KOPT-K1 (cell line): ENCODE measurements around the gene IYD.
"Not testable (repeated sequence)": the region's sequence is repeated elsewhere in the genome, so short reads cannot be mapped to it uniquely, and the experiment has no call there.

ENCODE experiments used
- H3K27ac ChIP-seq: fragments of 200-600 bp; sonication (generic); 2 replicates; pipeline ENCODE4 v1.5.1; 2016; ENCODE audit warnings: antibody characterized with exemption, mild to moderate bottlenecking, low read depth, low read length; ENCODE audit not compliant: poor library complexity, severe bottlenecking
- H3K36me3 ChIP-seq: fragments of 200-600 bp; sonication (generic); 2 replicates; pipeline ENCODE4 v1.5.1; 2017; ENCODE audit warnings: antibody characterized with exemption, mild to moderate bottlenecking, low read length, moderate library complexity; ENCODE audit not compliant: insufficient read depth
- H3K9me3 ChIP-seq: fragments of 200-600 bp; sonication (generic); 2 replicates; pipeline ENCODE4 v1.5.1; 2017; ENCODE audit warnings: antibody characterized with exemption, low read length, mild to moderate bottlenecking; ENCODE audit not compliant: insufficient read depth, poor library complexity, severe bottlenecking

The IYD gene

DNA sequence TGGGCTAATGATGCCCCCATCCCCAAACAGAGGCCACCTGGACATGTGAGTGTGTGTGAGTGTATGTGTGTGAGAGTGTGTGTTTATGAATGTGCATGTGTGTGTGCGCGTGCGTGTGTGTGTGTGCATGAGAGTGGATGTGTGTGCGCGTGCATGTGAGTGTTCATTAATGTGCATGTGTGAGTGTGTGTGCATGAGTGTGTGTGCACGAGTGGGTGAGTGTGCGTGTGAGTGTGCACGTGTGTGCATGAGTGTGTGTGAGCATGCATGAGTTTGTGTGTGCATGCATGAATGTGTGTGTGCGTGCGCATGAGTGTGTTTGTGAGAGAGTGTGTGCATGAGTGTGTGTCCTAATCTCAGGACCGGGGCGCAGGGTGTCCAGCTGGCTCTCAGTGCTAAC is 1.3 kb downstream of the IYD start:
- Histone ChIP-seq H3K36me3 (no peaks in the 10 kb centered on the region), H3K27ac (no peak overlapping the region), H3K9me3 (no peaks in the 10 kb centered on the region)

DNA sequence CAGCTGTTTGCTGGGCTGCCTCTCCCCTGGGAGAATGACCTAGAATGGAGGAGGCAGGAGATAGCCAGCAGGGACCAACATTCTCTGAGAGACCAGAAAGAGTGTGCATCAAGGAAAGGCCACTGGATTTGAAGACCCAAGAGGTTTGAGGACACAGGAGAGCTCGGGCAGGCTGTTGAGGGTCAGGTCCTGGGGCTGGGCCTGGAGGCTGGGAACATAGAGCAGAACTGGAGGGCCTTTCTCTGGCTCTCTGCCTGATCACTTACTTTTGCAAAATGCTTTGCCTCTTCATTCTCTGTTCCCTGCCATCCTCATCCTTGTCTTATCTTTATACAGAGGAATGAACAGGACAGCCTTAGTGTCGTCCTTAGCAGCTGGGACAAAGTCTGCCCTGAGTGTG is 2.5 kb downstream of the IYD start:
- no peak overlapping the region for H3K27ac ChIP-seq
- no peaks in the 10 kb centered on the region for H3K36me3 ChIP-seq
- H3K9me3 ChIP-seq: no peaks in the 10 kb centered on the region

DNA sequence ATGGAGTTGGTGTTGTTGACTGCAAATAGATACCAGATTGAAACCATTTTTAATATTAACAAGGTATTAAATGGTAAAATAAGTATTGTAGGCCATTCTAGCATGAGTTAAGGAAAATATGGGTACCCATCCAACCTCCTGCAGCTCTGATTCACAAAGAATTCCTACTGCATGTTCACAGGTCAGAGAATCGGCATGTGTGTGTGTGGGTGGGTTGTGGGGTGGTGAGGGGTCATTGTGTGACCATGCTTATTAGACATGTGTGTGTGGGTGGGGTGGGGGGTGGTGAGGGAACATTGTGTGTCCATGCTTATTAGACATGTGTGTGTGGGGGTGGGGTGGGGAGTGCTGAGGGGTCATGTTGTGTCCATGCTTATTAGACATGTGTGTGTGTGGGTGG is 3.2 kb downstream of the IYD start:
- no peaks in the 10 kb centered on the region for H3K36me3 ChIP-seq
- no peaks in the 10 kb centered on the region for H3K9me3 ChIP-seq
- no peak overlapping the region for H3K27ac ChIP-seq

DNA sequence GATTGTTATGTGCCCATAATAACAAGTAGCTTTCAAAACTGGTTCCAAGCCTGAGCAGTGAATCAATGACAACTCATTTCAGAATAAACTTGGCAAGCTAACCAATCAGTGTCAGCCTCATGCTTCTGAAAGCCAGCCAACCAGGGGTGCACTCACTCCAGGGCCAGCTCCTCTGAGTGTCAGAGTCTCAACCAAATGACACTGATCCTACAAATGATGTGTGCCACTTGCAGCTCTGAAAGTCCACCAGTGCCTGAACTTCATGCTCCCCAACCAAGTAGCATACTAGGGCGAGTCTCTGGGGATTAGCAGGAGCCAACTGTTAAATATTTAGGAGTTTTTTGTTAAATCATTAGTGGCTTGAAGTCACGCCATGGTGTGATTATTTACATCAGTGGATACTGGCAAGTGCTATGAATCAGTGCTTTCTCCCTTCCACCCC is 4.5 kb downstream of the IYD start:
- Histone ChIP-seq H3K9me3 (no peaks in the 10 kb centered on the region), H3K36me3 (no peaks in the 10 kb centered on the region), H3K27ac (no peak overlapping the region)

DNA sequence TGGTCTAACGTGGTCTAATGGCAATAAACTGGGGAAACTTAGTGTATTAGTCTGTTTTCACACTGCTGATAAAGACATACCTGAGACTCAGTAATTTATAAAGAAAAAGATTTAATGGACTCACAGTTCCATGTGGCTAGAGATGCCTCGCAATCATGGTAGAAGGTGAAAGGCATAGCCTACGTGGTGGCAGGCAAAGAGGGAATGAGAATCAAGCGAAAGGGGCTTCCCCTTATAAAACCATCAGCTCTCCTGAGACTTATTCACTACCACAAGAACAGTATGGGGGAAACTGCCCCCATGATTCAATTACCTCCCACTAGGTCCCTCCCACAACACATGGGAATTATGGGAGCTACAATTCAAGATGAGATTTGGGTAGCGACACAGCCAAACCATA is 5.5 kb downstream of the IYD start:
- not testable (repeated sequence) for H3K36me3 ChIP-seq, H3K27ac ChIP-seq, H3K9me3 ChIP-seq

DNA sequence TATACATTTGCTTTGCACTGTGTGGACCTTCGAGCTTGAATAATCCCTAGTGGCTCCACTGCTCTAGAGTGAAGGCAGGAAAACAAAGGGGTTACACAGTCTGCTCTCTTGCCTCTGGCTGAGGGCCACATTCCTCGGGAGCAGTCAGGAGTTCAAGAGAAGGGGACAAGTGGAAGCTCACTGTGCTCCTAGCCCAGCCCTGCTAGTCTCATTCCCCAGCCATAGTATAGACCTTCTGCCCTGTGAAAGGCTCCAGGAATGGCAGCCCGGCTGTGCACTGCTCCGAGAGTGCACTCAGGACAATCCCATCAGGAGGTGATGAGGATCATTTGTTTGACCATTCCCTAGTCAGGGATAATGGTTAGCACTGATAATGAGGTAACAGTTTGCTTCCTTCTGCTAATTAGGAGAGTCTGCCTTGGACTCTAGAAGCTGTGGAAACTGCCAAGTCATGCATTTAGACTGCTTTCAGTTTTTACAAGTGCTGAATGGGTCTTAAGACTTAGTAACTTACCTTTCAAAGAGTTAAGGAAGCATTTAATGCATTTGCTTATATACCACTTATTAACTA is 8.5 kb downstream of the IYD start:
- H3K9me3 ChIP-seq: no peaks in the 10 kb centered on the region
- H3K36me3 ChIP-seq: no peaks in the 10 kb centered on the region
- H3K27ac ChIP-seq: no peak overlapping the region

DNA sequence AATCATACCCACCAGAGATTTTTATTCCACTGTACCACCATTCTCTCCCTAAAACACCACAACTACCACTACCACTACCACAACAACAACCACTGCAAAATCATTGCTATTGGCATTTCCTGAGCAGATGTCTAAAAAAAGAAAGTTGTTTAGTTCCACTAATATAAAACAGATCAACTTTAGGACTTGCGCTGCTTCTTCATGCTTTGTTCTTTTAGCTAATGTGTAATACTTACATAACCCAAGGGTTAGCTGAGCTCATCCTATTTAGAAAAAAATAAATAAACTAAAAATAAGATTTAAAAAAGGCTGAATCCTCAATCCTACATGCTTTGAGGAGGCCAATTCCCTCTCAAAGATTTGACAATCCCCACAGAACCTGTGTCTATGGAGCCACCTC is 11.4 kb downstream of the IYD start:
- no peaks in the 10 kb centered on the region for H3K9me3 ChIP-seq
- no peak overlapping the region for H3K27ac ChIP-seq
- H3K36me3 ChIP-seq: no peaks in the 10 kb centered on the region

DNA sequence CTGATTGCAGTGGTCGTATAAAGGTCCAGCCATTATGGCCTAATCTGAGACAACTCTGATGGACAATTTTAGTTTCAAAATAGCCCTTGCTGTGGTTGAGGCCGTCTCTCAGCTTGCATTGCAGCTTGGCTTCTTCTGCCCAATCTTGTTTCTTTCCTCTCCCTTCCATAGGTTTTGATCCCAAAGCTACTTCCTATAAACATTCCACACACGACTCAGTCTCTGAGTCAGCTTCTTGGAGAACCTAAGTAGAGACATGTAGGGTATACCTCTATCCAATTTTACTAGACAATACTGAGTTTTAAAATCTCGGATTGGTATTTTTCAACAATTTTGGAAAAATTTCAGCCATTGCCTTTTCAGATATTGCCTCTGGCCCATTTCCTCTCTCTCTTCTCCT is 13.4 kb downstream of the IYD start:
- no peak overlapping the region for H3K27ac ChIP-seq
- no peaks in the 10 kb centered on the region for H3K9me3 ChIP-seq
- H3K36me3 ChIP-seq: no peaks in the 10 kb centered on the region

DNA sequence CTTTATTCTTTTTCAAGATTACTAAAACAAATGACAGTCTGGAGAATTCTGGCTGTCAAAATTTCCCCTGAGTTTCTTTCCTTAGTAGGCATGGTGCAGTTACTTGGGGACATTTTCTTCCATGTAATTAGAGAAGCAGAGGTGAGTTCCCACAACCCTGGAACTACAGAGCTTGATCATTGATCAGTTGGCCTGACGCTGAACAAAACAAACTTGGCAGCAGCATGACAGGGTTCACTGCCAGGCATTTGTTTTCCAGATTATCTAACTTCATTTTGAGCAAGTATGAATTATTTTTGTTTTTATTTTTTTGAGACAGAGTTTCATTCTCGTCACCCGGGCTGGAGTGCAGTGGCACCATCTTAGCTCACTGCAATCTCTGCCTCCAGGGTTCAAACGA is 22.6 kb downstream of the IYD start:
- Histone ChIP-seq H3K36me3 (no peaks in the 10 kb centered on the region), H3K9me3 (no peaks in the 10 kb centered on the region)

DNA sequence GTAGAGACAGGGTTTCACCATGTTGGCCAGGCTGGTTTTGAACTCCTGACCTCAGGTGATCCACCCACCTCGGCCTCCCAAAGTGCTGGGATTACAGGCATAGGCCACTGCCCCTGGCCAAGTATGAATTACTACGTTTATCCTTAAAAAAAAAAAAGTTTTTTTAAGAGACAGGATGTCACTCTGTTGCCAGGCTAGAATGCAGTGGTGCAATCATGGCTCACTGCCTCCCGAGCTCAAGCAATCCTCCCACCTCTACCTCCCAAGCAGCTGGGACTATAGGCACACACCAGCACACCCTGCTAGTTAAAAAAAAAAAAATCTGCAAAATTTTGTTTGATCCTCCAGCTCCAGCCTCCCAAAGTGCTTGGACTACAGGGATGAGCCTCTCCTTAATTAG is 23.1 kb downstream of the IYD start:
- Histone ChIP-seq H3K27ac (no peak overlapping the region), H3K9me3 (no peaks in the 10 kb centered on the region), H3K36me3 (no peaks in the 10 kb centered on the region)

More for the DNA sequence above, 22.6 kb downstream of the IYD start:
- no peak overlapping the region for H3K27ac ChIP-seq

DNA sequence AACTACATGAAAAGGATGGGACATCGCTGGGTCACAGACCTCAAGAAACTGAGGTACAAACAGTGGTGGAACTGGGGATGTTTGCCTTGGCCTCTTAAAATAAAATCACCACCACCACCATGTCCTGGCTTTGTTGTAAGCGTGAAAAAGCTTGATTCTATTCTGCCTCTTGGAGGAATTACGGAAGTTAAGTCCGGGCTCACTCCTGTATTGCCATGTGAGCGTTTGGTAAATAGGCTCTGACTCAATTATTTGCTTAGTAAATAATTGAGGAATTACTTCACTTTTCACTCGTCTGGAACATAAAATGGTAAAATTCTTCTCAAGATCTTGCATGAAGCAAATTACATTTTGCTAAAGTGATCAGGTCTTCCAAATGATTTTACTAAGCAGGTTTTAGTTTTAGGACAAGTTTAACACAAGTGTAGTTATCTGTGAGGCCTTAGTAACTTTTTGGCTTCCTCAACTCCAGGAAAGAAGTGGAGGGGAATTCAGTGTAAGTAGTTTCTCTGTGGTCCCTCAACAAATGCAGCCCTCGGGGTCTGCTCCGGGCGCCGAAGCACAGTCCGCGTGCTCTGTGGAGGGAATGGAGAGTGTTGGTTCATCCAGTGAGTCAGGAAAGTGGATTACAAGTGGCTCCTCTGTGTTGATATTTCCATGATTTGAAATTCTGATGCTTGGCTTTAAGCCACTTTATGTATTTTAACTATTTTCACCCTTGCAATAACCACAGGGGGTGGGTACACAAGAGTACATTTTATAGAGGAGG is 23.8 kb downstream of the IYD start:
- no peak overlapping the region for H3K27ac ChIP-seq
- no peaks in the 10 kb centered on the region for H3K9me3 ChIP-seq
- H3K36me3 ChIP-seq: no peaks in the 10 kb centered on the region

DNA sequence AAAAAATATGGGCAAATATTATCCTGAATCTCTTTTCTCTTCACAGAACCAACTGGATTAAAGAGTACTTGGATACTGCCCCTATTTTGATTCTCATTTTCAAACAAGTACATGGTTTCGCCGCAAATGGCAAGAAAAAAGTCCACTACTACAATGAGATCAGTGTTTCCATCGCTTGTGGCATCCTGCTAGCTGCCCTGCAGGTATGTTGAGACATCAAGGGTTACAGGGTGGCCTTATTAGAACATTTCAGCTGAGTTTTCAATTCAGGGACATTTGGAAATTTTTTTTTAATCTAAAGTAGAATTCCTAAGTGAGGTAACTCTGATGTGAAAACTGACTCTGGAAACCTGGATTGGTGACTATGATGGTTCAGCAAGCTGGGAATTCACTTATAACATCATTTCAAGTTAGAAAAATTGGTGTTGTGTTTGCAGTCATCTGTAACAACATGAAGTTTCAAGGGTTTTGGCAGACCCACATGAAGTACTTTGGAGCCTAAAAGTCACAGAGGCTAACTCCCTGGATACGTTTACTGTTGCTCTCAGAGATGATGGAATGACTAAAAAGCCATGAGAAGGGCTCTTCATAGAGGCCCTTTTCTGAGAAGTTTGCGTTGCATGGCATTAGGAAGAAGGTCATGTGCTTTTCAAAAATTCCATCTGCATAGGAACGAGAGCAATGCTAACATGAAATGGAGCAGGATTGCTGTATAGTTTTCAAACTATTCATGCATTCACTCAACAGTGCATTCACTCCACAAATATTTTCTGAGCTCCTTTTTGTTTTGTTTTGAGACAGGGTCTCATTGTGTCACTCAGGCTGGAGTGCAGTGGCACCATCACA is 25.5 kb downstream of the IYD start:
- H3K9me3 ChIP-seq: no peaks in the 10 kb centered on the region

DNA sequence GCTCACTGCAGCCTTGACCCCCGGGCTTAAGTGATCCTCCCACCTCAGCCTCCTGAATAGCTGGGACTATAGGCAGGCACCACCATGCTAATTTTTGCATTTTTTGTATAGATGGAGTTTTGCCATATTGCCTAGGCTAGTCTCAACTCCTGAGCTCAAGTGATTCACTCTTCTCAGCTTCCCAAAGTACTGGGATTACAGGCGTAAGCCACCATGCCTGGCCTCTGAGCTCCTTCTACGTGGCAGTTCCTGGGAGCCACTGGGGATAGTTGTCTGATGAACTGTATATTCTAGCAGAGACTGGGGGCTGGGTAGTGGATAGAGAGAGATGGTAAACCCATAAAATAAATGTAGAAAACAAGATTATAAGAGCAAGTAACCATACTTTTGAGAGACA is 26.1 kb downstream of the IYD start:
- Histone ChIP-seq H3K27ac (no peak overlapping the region), H3K36me3 (no peaks in the 10 kb centered on the region), H3K9me3 (no peaks in the 10 kb centered on the region)

More for the DNA sequence above, 25.5 kb downstream of the IYD start:
- Histone ChIP-seq H3K36me3 (no peaks in the 10 kb centered on the region), H3K27ac (no peak overlapping the region)

DNA sequence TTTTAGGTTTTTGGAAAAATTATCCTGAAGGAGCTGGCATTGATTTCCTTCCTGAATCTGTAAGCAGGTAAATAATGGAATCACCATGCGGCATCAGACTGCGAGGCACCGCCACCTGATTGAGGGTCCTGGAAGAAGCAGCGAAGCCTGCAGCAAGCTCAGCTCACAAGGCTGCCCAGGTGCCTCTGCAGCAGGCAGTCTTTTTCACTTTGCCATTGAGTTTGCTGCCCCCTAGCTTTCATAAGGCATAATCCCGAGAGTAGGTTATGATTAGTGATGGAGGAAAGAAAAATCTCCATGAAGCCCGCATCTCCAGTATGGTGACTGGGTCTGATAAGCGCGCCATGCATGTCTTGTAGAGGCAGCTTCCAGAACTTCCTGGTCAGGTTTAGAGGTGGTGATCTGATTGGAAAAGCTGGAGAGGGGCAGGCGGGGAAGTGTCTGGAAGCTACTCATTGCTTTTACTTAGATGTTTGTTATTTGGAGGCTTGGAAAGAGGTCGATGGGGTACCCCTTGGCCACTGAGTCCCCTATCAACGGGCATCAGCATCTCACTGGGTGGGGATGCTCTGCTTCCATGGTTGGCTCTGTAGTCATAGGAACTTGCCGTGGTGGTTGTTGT is 26.7 kb downstream of the IYD start:
- Histone ChIP-seq H3K36me3 (no peaks in the 10 kb centered on the region), H3K27ac (no peak overlapping the region), H3K9me3 (no peaks in the 10 kb centered on the region)
